ENCODE data around the gene RAB11FIP3. TPM values are rescaled to one million over a fixed set of nuclear protein-coding genes. Genes with fewer than 3 reads are reported as not detected.

Gene RAB11FIP3
- total RNA-seq, 2 donors from 2014 or later = 19.9 to 43.8 TPM

GRCh38 chr16:564690-565418 is 139.4 kb downstream of the RAB11FIP3 start:
- DNase-seq (ENCODE audit: low spot score) = no peak
- H3K27me3 ChIP-seq = peaks cover 9 to 10% of the 10 kb centered on the region in 2 donors
- TF ChIP-seq, protein P1, sequence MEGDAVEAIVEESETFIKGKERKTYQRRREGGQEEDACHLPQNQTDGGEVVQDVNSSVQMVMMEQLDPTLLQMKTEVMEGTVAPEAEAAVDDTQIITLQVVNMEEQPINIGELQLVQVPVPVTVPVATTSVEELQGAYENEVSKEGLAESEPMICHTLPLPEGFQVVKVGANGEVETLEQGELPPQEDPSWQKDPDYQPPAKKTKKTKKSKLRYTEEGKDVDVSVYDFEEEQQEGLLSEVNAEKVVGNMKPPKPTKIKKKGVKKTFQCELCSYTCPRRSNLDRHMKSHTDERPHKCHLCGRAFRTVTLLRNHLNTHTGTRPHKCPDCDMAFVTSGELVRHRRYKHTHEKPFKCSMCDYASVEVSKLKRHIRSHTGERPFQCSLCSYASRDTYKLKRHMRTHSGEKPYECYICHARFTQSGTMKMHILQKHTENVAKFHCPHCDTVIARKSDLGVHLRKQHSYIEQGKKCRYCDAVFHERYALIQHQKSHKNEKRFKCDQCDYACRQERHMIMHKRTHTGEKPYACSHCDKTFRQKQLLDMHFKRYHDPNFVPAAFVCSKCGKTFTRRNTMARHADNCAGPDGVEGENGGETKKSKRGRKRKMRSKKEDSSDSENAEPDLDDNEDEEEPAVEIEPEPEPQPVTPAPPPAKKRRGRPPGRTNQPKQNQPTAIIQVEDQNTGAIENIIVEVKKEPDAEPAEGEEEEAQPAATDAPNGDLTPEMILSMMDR (IDR thresholded peaks at IDR 0.05) = no peak
- no peak overlapping the region for H3K4me3 ChIP-seq
- H3K9me3 ChIP-seq = no peaks in the 10 kb centered on the region
- no peaks in the 10 kb centered on the region for H3K36me3 ChIP-seq
- peaks cover 0 to 45% of the 10 kb centered on the region in 2 donors for H3K4me1 ChIP-seq
- H3K27ac ChIP-seq = no peak overlapping the region

DNA sequence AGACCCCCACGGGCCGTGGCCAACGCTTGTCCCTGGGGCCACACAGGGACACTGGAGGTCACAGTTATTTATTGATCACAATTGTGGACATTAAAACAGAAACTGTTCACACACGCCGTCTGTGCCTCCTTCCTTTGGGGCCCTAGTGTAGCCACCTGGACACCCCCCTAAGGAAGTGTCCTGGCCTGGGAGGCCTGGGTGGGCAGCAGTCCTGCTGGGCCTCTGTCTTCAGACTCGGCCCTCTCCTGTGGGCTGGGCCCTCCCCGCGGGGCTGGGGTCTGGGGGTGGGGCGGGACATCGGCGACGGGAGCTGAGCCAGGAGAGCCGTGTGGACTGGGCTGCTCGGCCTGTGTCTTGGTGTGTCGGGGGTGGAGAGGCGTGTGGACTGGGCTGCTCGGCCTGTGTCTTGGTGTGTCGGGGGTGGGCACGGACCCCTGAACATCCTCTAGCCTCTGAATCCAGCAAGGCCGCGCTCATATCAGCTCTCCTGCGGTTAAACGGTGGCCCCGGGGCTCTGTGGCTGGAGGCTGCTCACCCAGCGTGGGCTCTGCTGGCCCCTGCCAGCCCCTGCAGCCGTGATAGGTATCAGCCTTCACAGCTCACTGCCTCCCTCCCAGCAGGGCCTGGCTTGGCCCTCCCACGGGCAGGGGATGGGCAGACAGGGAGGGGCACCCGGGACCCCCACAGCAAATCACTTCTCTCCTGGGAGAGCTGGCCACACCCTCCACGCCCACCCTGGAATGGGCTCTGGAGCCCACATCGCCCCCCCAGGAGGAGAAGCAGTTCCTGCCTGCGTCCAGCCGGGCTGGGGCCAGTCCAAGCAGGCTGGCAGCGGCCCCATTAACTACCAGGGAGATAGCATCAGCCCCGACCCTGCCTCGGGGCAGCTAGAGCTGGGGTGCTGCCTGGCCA is 140.2 kb downstream of the RAB11FIP3 start:
- Histone ChIP-seq H3K4me1 (peaks cover 0 to 47% of the 10 kb centered on the region in 2 donors), H3K27ac (no peak overlapping the region), H3K9me3 (no peaks in the 10 kb centered on the region), H3K27me3 (peaks cover 8 to 9% of the 10 kb centered on the region in 2 donors), H3K4me3 (peak overlapping the region in 1 of 2 donors; percentile 4), H3K36me3 (no peaks in the 10 kb centered on the region)
- DNase-seq (ENCODE audit: low spot score) = no peak
- TF ChIP-seq, protein P1 (IDR thresholded peaks at IDR 0.05) = no peak

DNA sequence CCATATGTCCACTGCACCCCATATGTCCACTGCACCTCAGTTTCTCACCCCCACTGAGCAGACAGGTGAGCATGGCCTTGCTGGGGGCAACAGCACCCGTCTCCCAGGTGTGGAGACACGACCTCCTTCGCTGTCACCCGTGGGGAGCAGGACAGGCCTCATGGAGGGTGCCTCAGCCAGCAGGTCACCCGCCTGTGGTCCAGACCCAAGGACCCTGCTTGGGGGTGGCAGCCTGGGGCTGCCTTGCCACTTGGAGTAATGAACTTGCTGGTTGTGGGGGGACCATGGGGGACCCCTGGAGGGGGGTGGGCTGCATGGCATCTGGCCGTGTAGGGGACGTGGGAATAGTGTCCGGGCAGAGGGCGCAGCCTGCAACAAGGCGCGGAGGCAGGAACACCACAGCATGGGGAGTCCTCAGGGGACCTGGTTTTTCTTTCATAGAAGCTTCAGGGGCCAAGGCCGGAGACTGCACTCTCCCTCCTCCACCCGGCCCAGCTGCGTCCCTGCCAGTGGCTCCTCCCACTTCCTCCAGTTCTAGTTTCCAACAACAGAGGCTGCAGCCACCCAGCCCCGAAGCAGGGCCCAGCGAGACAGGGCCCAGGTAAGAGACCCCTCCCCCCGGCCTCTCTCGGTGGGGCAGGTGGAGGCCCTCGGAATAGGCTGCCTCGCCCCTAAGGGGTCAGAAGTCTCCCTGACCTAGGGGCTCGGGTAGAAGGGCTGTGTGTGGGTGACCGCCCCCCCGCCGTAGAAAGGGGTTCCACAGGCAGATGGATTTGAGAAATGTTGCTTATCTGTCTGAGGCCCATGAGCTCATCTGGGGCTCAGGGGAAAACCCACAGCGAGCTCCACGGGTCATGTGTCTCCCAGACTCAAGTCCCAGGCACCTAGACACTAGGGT is 141.3 kb downstream of the RAB11FIP3 start, which contains the start of gene NHLRC4:
TSS of gene NHLRC4 (plus strand) at position 531 of the 898 bp plus-strand sequence. CDS start 1,043 bp downstream, outside the sequence.
- peak within 1 kb of the TSS; percentile 40 to 46 for H3K27ac ChIP-seq
- TF ChIP-seq, protein P1 (IDR thresholded peaks at IDR 0.05) = no peak
- peaks cover 0 to 49% of the 10 kb centered on the region in 2 donors for H3K4me1 ChIP-seq

DNA sequence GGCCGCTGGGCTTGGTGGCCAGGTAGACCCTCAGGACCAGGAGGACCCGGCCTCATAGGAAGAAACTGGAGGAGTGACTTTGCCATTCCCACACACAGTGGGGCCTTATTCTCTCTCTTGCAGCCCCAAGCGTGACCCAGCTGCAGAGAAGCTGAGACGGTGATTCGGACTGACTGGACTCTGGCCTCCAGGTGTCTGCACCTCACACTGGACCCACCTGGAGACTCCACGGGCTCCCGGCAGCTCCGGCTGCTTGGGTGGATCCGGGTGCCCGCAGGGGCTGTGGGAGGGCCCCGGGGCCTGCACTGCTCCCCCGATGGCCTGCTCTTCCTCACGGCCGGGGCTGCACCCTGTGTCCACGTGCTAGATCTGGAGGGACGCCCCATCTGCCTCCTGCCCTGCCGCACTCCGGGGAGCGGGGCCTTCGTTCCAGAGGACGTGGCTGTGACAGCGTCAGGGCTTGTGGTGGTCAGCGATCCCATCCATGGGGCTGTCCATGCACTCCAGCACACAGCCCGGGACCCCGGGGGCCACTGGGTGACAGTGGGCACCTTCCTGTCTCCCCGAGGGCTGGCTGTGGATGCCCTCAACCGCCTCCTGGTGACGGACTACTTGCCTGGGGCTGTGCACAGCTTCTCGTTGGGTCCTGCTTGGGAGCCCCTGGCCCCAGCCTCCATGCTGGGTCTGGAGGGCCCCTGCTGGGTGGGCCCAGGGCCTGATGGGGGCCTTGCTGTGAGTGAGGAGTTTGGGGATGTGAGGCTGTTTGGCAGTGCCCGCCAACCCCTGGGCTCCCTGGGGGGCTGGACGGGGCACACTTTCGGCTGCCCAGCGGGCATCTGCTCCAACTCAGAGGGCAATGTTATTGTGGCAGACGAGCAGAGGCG is 142.2 kb downstream of the RAB11FIP3 start:
- Histone ChIP-seq H3K27ac (peak overlapping the region in 1 of 2 donors; percentile 40), H3K27me3 (no peaks in the 10 kb centered on the region), H3K9me3 (no peaks in the 10 kb centered on the region), H3K4me3 (peak overlapping the region in 1 of 2 donors; percentile 39), H3K4me1 (peaks cover 0 to 49% of the 10 kb centered on the region in 2 donors), H3K36me3 (no peaks in the 10 kb centered on the region)
- TF ChIP-seq, protein P1 (IDR thresholded peaks at IDR 0.05) = no peak
- no peak for DNase-seq (ENCODE audit: low spot score)

More for the DNA sequence above, 141.3 kb downstream of the RAB11FIP3 start, which contains the start of gene NHLRC4:
- H3K27me3 ChIP-seq = no peaks in the 10 kb centered on the region
- peak within 1 kb of the TSS; percentile 9 to 39 for H3K4me3 ChIP-seq
- H3K9me3 ChIP-seq = no peaks in the 10 kb centered on the region
- no peaks in the 10 kb centered on the region for H3K36me3 ChIP-seq
- DNase-seq (ENCODE audit: low spot score) = peak; percentile 83

Data from right atrium auricular region (tissue), 2 donors.